ENCODE data around the gene ZFPM1. TPM values are rescaled to one million over a fixed set of nuclear protein-coding genes. Genes with fewer than 3 reads are reported as not detected.

Gene ZFPM1
- total RNA-seq, 4 donors from 2014 or later, result 0.50 to 4.0 (median 1.3) TPM

DNA sequence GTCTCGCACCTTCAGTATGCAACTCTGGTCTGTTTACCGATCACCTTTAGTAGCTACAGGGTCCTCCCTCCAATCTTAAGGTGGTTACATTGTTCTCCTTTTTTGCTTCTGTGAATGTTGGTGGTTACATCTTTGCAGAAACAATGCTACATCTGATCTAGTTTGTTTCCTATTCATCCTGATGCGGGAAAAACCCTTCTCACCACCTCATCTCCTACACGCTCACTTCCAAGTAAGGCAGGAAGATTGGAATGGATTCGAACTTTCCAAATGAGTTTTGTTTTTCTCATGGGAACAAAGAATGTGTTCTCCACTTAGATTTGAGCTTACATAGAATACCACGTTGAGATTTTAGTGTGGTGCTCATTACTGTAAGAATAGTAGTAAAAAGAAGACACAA is 131.6 kb downstream of the ZFPM1 start:
- DNase-seq (ENCODE audit: low spot score), result no peak
- ATAC-seq (ENCODE audit: low FRiP score), result no peak
- no peak for TF ChIP-seq CTCF (IDR thresholded peaks at IDR 0.05)

- TF ChIP-seq CTCF (IDR thresholded peaks at IDR 0.05), result no peak
- ATAC-seq (ENCODE audit: low FRiP score) (no peak), DNase-seq (ENCODE audit: low spot score) (no peak)
These were observed 132.2 kb downstream of the ZFPM1 start for GRCh38 chr16:88585269-88585668.

- TF ChIP-seq CTCF (IDR thresholded peaks at IDR 0.05), result no peak
- DNase-seq (ENCODE audit: low spot score), result no peak
- no peak for ATAC-seq (ENCODE audit: low FRiP score)
These were observed 133.0 kb downstream of the ZFPM1 start for GRCh38 chr16:88585927-88586581.

Small RNA genes within 50 kb of the gene (small RNA-seq; reads per million reads assigned to genes)
- not detected for gene MIR5189

Other genes with a start within 250 kb of the ZFPM1 start
- gene ZNF469, start 70.3 kb upstream of the ZFPM1 start, total RNA-seq, result 10 to 100 TPM in 1 of 4 donors, 1 to 10 TPM in 1, under 1 TPM in 2; 0.74 to 10.9 (median 0.93) TPM
- 10 to 100 TPM; 10.6 to 25.6 (median 17.8) TPM for gene ZC3H18, start 117.1 kb downstream of the ZFPM1 start, total RNA-seq
- gene IL17C, start 185.3 kb downstream of the ZFPM1 start, total RNA-seq, result not detected
- gene CYBA, start 197.8 kb downstream of the ZFPM1 start, total RNA-seq, result 100 to 1,000 TPM; 174 to 329 (median 245) TPM
- gene MVD, start 209.8 kb downstream of the ZFPM1 start, total RNA-seq, result 10 to 100 TPM; 10.9 to 27.5 (median 16.3) TPM
- gene SNAI3, start 233.2 kb downstream of the ZFPM1 start, total RNA-seq, result 1 to 10 TPM in 2 of 4 donors, under 1 TPM in 2; 0.37 to 2.3 (median 0.99) TPM